K562 (cell line): ENCODE data around the gene EHBP1L1. TPM values are rescaled to one million over a fixed set of nuclear protein-coding genes. Genes with fewer than 3 reads are reported as not detected.

Source experiments
- ATAC-seq: fragments of 200-7000 bp; cut with Tn5 transposase; 3 replicates; pipeline ENCODE4 v1.9.1; 2020; ENCODE audit warnings: moderate library complexity
- BruUV-seq: library from RNA; stranded (reverse); fragments of 400-500 nt; replicated peaks from 2 replicates; lab custom pipeline; 2021; lab: Mats Ljungman, UMichigan
- CTCF ChIA-PET: fragments of 300-600 bp; formaldehyde crosslinking; extraction: SDS; loops from one replicate; lab custom pipeline; 2021; ENCODE audit warnings: low intra/inter-chr PET ratio; lab: Yijun Ruan, JAX
- POLR2A ChIA-PET: fragments of 300-600, 350-650 bp; sonication (Branson Sonifier 250); formaldehyde crosslinking; extraction: SDS; loops from one replicate; lab custom pipeline; 2021; ENCODE audit warnings: antibody characterized with exemption, inconsistent platforms; lab: Yijun Ruan, JAX
- DNase-seq, 4 experiments: peaks; one replicate each; pipeline versions ENCODE4 v3.0.0 to v3.0.0-alpha.2; 2011 to 2018; ENCODE audit warnings: low spot score in 3 of 4, mixed read lengths in 3 of 4; ENCODE audit errors: extremely low read depth in 1 of 4
- FAIRE-seq: peaks from 2 replicates; lab custom pipeline; 2011; peaks lifted over from hg19 to GRCh38; lab: Jason Lieb, UNC
- H2AFZ ChIP-seq: 2 replicates; pipeline ENCODE4 v1.6.0; 2011; ENCODE audit warnings: low read depth, low read length, control low read depth, inconsistent platforms
- H3K27ac ChIP-seq: fragments of 200-600 bp; 3 replicates; pipeline ENCODE4 v1.8.0; 2011; ENCODE audit warnings: low read depth, mild to moderate bottlenecking, control low read depth, inconsistent platforms, low read length, moderate library complexity, mixed read lengths; ENCODE audit errors: extremely low read depth
- H3K27me3 ChIP-seq, 2 experiments: fragments of 300-600 bp in 1 of 2; 2 replicates in 1 of 2; 3 replicates in 1 of 2; pipeline versions ENCODE4 v1.6.0 to v1.8.0; 2011; ENCODE audit warnings: inconsistent platforms in 2 of 2, low read length in 2 of 2, mild to moderate bottlenecking in 1 of 2, mixed read lengths in 1 of 2, moderate library complexity in 1 of 2; ENCODE audit not compliant: control insufficient read depth in 2 of 2, insufficient read depth in 2 of 2
- H3K36me3 ChIP-seq: fragments of 300-600 bp; 3 replicates; pipeline ENCODE4 v1.8.0; 2011; ENCODE audit warnings: mild to moderate bottlenecking, low read length, inconsistent platforms; ENCODE audit not compliant: control insufficient read depth, insufficient read depth
- H3K4me1 ChIP-seq, 2 experiments: fragments of 200-600 bp in 1 of 2; replicated peaks in 1 of 2; 2 replicates in 1 of 2; 3 replicates in 1 of 2; pipeline versions ENCODE4 v1.5.1 to v1.8.0; 2011; ENCODE audit warnings: inconsistent platforms in 2 of 2, low read length in 2 of 2, mild to moderate bottlenecking in 1 of 2, mixed read lengths in 1 of 2, moderate library complexity in 1 of 2; ENCODE audit not compliant: control insufficient read depth in 2 of 2, insufficient read depth in 2 of 2
- H3K4me2 ChIP-seq: 2 replicates; pipeline ENCODE4 v1.6.1; 2011; ENCODE audit warnings: low read length, control low read depth, inconsistent platforms, mixed read lengths; ENCODE audit not compliant: insufficient read depth
- H3K4me3 ChIP-seq: fragments of 200-600 bp; sonication (generic), shearing (Covaris generic); 2 replicates; pipeline ENCODE4 v1.5.1; 2016; ENCODE audit warnings: control low read depth, inconsistent platforms
- H3K79me2 ChIP-seq: fragments of 200-600 bp; 3 replicates; pipeline ENCODE4 v1.8.0; 2011; ENCODE audit warnings: low read length, inconsistent platforms; ENCODE audit not compliant: control insufficient read depth, insufficient read depth
- H3K9ac ChIP-seq, 2 experiments: 2 replicates each; pipeline versions ENCODE4 v1.6.0 to v1.6.1; 2011; ENCODE audit warnings: low read depth in 2 of 2, low read length in 2 of 2, control low read depth in 1 of 2, inconsistent platforms in 1 of 2, mild to moderate bottlenecking in 1 of 2, mixed read lengths in 1 of 2; ENCODE audit not compliant: insufficient read depth in 1 of 2
- H3K9me1 ChIP-seq: one replicate; pipeline ENCODE4 v1.6.0; 2011; ENCODE audit warnings: inconsistent platforms, mild to moderate bottlenecking, low read length, moderate library complexity; ENCODE audit not compliant: control insufficient read depth, insufficient read depth
- H3K9me3 ChIP-seq: replicated peaks from 2 replicates; pipeline ENCODE4 v1.5.1; 2011; ENCODE audit warnings: low read depth, low read length, inconsistent platforms; ENCODE audit not compliant: control insufficient read depth, insufficient read depth
- H4K20me1 ChIP-seq: replicated peaks from 2 replicates; pipeline ENCODE4 v1.6.1; 2011; ENCODE audit warnings: low read length, inconsistent platforms, mixed read lengths; ENCODE audit not compliant: control insufficient read depth, insufficient read depth
- CBX2 ChIP-seq: fragments of 200-600 bp; sonication (generic); IDR thresholded peaks from one replicate; pipeline ENCODE4 v1.6.1; 2012; ENCODE audit warnings: mild to moderate bottlenecking, low read length, inconsistent platforms; ENCODE audit not compliant: insufficient read depth, poor library complexity, severe bottlenecking
- CTCF ChIP-seq, 3 experiments: IDR thresholded peaks in 2 of 3; conservative IDR thresholded peaks in 1 of 3; 2 replicates each; pipeline ENCODE4 v1.5.1; 2011 to 2012; ENCODE audit warnings: low read length in 3 of 3, mild to moderate bottlenecking in 3 of 3, control low read depth in 2 of 3, improper control_type of control experiment in 1 of 3, inconsistent platforms in 1 of 3, low read depth in 1 of 3, mixed read lengths in 1 of 3, moderate library complexity in 1 of 3; ENCODE audit not compliant: insufficient read depth in 2 of 3
- NONO ChIP-seq, 2 experiments: fragments of 200-400 bp in 1 of 2; fragments of 450-650 bp in 1 of 2; formaldehyde crosslinking in 1 of 2; IDR thresholded peaks; 2 replicates each; pipeline ENCODE4 v1.6.1; 2017; ENCODE audit warnings: low read depth in 2 of 2, mild to moderate bottlenecking in 2 of 2, moderate library complexity in 2 of 2, low read length in 1 of 2
- PCBP1 ChIP-seq: fragments of 200-400 bp; formaldehyde crosslinking; IDR thresholded peaks from 2 replicates; pipeline ENCODE4 v1.6.1; 2018; ENCODE audit warnings: mild to moderate bottlenecking, low read depth, low read length; ENCODE audit not compliant: poor library complexity, severe bottlenecking
- POLR2G ChIP-seq: fragments of 200-400 bp; formaldehyde crosslinking; IDR thresholded peaks from 2 replicates; pipeline ENCODE4 v1.6.1; 2017; ENCODE audit warnings: low read depth, mild to moderate bottlenecking, antibody characterized with exemption, low read length, moderate library complexity
- ZNF124 ChIP-seq: sonication (generic); formaldehyde crosslinking; IDR thresholded peaks from 2 replicates; pipeline ENCODE4 v1.8.1; 2022; ENCODE audit warnings: missing genetic modification reagents
- WGBS: fragments of 100-300 bp; shearing (Covaris generic); methylation state at CpG from one replicate; pipeline ENCODE4 v1.1.6; 2016; ENCODE audit warnings: low coverage, mixed read lengths; ENCODE audit not compliant: insufficient coverage; ENCODE audit errors: missing lambda C conversion rate; 5-methylcytosine and 5-hydroxymethylcytosine counted together
- in situ Hi-C: fragments of 300-500 bp; cut with MboI; formaldehyde crosslinking; loops from 4 replicates; pipeline ENCODE4 v1.15.0; 2018; ENCODE audit warnings: inconsistent platforms, mixed read lengths
- intact Hi-C: fragments of 100-400 bp; cut with micrococcal nuclease; formaldehyde crosslinking; loops from 2 replicates; pipeline ENCODE4 v1.14.2; 2022
- polyA plus RNA-seq, 8 experiments: library from polyadenylated mRNA; depleted of rRNA in 4 of 8; stranded (reverse) in 5 of 8; unstranded in 3 of 8; fragments of >200 nt; fragmentation: Nextera tagmentation in 2 of 8; fragmentation: Illumina TruSeq in 1 of 8; extraction: Ambion mirVana in 2 of 8; extraction: Trizol in 1 of 8; gene quantifications; 2 replicates each; pipeline versions ENCODE4 v1.2.1 to v1.2.3, GENCODE V29; 2011 to 2014; ENCODE audit warnings: inconsistent platforms in 1 of 8, missing spikeins in 1 of 8
- total RNA-seq, 7 experiments: library from RNA; depleted of rRNA in 6 of 7; stranded (reverse); fragments of >200 nt in 6 of 7; fragmentation: Illumina TruSeq in 2 of 7; extraction: Trizol in 2 of 7; gene quantifications; 2 replicates each; pipeline versions ENCODE4 v1.2.1 to v1.2.3, GENCODE V29; 2011 to 2021; ENCODE audit warnings: low replicate concordance in 1 of 7

EHBP1L1 gene
- total and polyA plus RNA-seq, 9 of the 15 experiments (the other 6 are each of a cell fraction or from before 2014, with no cell fraction given), result 0.03 to 87.1 (median 26.3) TPM

- TF ChIP-seq PCBP1 (peak; percentile 19), CTCF (IDR thresholded peaks at IDR 0.05 in 2 of 3, conservative IDR thresholded peaks at IDR 0.05 in 1 of 3; ENCODE audit: insufficient read depth in 2 of 3, low read depth in 1 of 3, low read length in 3 of 3) (peak in 2 of 3 experiments; percentile 17 to 31; a peak in 4 of 6 replicates), CBX2 (no peak), POLR2G (0 out of 2 replicates have a peak, but pooled peaks have one; percentile 29), NONO (IDR thresholded peaks at IDR 0.05; ENCODE audit: low read depth in 2 of 2, low read length in 1 of 2) (no peak), ZNF124 (CRISPR knock-in tag) (no peak)
- peaks cover 94% of the 10 kb centered on the region; the same call in 2 of the 3 replicates for H3K36me3 ChIP-seq
- no peak for DNase-seq
- no peak overlapping the region for H3K4me2 ChIP-seq
- peaks cover 0 to 33% of the 10 kb centered on the region in 2 experiments; a peak in 1 of 5 replicates for H3K4me1 ChIP-seq
- BruUV-seq, result no TSS peak
- H3K9ac ChIP-seq, result peak overlapping the region in 1 of 2 experiments; percentile 62; a peak in 2 of 4 replicates
- no peak overlapping the region for H2AFZ ChIP-seq
- POLR2A ChIA-PET, result interaction anchor here (0.7 to 3.1 kb wide), 4 partner anchors 8 to 202 kb away, joined by 3 to 11 read pairs (median 6); partner anchors contain the start of genes NEAT1 and PCNX3
- no peak overlapping the region for H3K4me3 ChIP-seq
- in situ Hi-C loops, result no loop called here
- H3K9me1 ChIP-seq, result no peaks in the 10 kb centered on the region
- 80% methylated on average over 15 of the region's 30 CpGs for WGBS
- no peak for FAIRE-seq
- intact Hi-C loops, result no loop called here
- CTCF ChIA-PET, result interaction anchor here (1.1 to 2.2 kb wide), 3 partner anchors 193 to 364 kb away, joined by 5 to 27 read pairs (median 6); no protein-coding TSS in a partner anchor
- H3K9me3 ChIP-seq, result no peaks in the 10 kb centered on the region
- H3K27me3 ChIP-seq, result no peaks in the 10 kb centered on the region
- 0 out of 2 replicates have a peak, but pooled peaks cover 5% of the 10 kb centered on the region for H4K20me1 ChIP-seq
- H3K27ac ChIP-seq, result no peak overlapping the region
- H3K79me2 ChIP-seq, result no peaks in the 10 kb centered on the region; the same call in 2 of the 3 replicates
- peak; percentile 25; the same call in 2 of the 3 replicates for ATAC-seq
These were observed 49.2 kb downstream of the EHBP1L1 start for GRCh38 chr11:65624931-65625627.
